B cell (primary cell): Measurements from ENCODE around the gene PPP4C. TPM values are rescaled to one million over a fixed set of nuclear protein-coding genes. Genes with fewer than 3 reads are reported as not detected.

Experiments
- ATAC-seq: fragments of 200-7000 bp; cut with Tn5 transposase; one replicate; pipeline ENCODE4 v1.10.0; 2021; ENCODE audit warnings: low read depth, mild to moderate bottlenecking, moderate number of reproducible peaks, moderate library complexity
- CTCF ChIA-PET: fragments of 350-600 bp; sonication (Branson Sonifier 250); formaldehyde crosslinking; loops from one replicate; lab custom pipeline; 2021; ENCODE audit warnings: antibody characterized with exemption, inconsistent platforms; lab: Charles Lee
- POLR2A ChIA-PET: fragments of 350-600 bp; sonication (Branson Sonifier 250); formaldehyde crosslinking; loops from one replicate; lab custom pipeline; 2021; ENCODE audit warnings: antibody characterized with exemption; lab: Charles Lee
- DNase-seq: peaks from one replicate; pipeline ENCODE4 v3.0.0; 2013
- H2AFZ ChIP-seq: 2 replicates; pipeline ENCODE4 v1.6.1; 2012; ENCODE audit warnings: mild to moderate bottlenecking, low read depth, low read length; ENCODE audit not compliant: insufficient read depth, poor library complexity, severe bottlenecking
- H3K27ac ChIP-seq, 2 donors: 1 replicate in 1 of 2; 2 replicates in 1 of 2; pipeline ENCODE4 v1.5.1; 2012 to 2013; ENCODE audit warnings: low read length in 2 of 2, mild to moderate bottlenecking in 2 of 2, moderate library complexity in 1 of 2
- H3K27me3 ChIP-seq, 4 experiments: fragments of 200-600 bp in 1 of 4; sonication (generic) in 1 of 4; replicated peaks in 1 of 4; 1 replicate in 2 of 4; 2 replicates in 2 of 4; pipeline versions ENCODE4 v1.6.1 to v1.7.0; 2013 to 2016; ENCODE audit warnings: low read length in 3 of 4, mild to moderate bottlenecking in 2 of 4, mixed read lengths in 1 of 4, moderate library complexity in 1 of 4; ENCODE audit not compliant: insufficient read depth in 4 of 4, control insufficient read depth in 3 of 4; ENCODE audit errors: control extremely low read depth in 1 of 4
- H3K36me3 ChIP-seq, 2 experiments: replicated peaks in 1 of 2; 1 replicate in 1 of 2; 2 replicates in 1 of 2; pipeline versions ENCODE4 v1.6.1 to v1.7.1; 2013; ENCODE audit warnings: low read length in 1 of 2; ENCODE audit not compliant: insufficient read depth in 2 of 2, control insufficient read depth in 1 of 2; ENCODE audit errors: control extremely low read depth in 1 of 2, extremely low read depth in 1 of 2
- H3K4me1 ChIP-seq, 2 donors: fragments of 200-600 bp in 1 of 2; sonication (generic) in 1 of 2; 1 replicate in 1 of 2; 2 replicates in 1 of 2; pipeline versions ENCODE4 v1.5.1 to v1.6.1; 2013 to 2017; ENCODE audit warnings: low read length in 2 of 2; ENCODE audit not compliant: control insufficient read depth in 2 of 2, insufficient read depth in 2 of 2
- H3K4me2 ChIP-seq: replicated peaks from 2 replicates; pipeline ENCODE3; 2012; ENCODE audit warnings: mild to moderate bottlenecking, low read depth, low read length; ENCODE audit not compliant: poor library complexity, severe bottlenecking
- H3K4me3 ChIP-seq, 5 experiments: fragments of 200-600 bp in 1 of 5; sonication (generic) in 1 of 5; 1 replicate in 3 of 5; 2 replicates in 2 of 5; pipeline versions ENCODE4 v1.5.1 to v1.7.0; 2011 to 2016; ENCODE audit warnings: low read length in 4 of 5, mild to moderate bottlenecking in 4 of 5, low read depth in 2 of 5, control low read depth in 1 of 5, moderate library complexity in 1 of 5; ENCODE audit not compliant: insufficient read depth in 1 of 5; ENCODE audit errors: control extremely low read depth in 1 of 5, extremely low read depth in 1 of 5
- H3K79me2 ChIP-seq: fragments of 200-600 bp; sonication (generic); one replicate; pipeline ENCODE4 v1.6.0; 2016; ENCODE audit warnings: low read length; ENCODE audit not compliant: control insufficient read depth, insufficient read depth
- H3K9ac ChIP-seq: fragments of 200-600 bp; sonication (generic); 2 replicates; pipeline ENCODE4 v1.6.1; 2017; ENCODE audit warnings: mild to moderate bottlenecking, low read length, moderate library complexity
- H3K9me3 ChIP-seq, 3 donors: one replicate each; pipeline versions ENCODE4 v1.6.1 to v1.7.1; 2013; ENCODE audit warnings: low read length in 2 of 3; ENCODE audit not compliant: control insufficient read depth in 2 of 3, insufficient read depth in 1 of 3; ENCODE audit errors: control extremely low read depth in 1 of 3
- H4K20me1 ChIP-seq: 2 replicates; pipeline ENCODE4 v1.6.0; 2012; ENCODE audit warnings: mild to moderate bottlenecking, low read length; ENCODE audit not compliant: insufficient read depth, control insufficient read depth, poor library complexity, severe bottlenecking
- H3K27ac Mint-ChIP-seq: one replicate; pipeline ENCODE4 v1.8.0; 2021; ENCODE audit warnings: mixed read lengths
- H3K27me3 Mint-ChIP-seq: one replicate; pipeline ENCODE4 v1.8.0; 2021; ENCODE audit warnings: mixed read lengths
- H3K4me1 Mint-ChIP-seq: one replicate; pipeline ENCODE4 v1.8.0; 2021; ENCODE audit warnings: mixed read lengths
- H3K4me3 Mint-ChIP-seq: one replicate; pipeline ENCODE4 v1.8.0; 2021; ENCODE audit warnings: mixed read lengths
- H3K9me3 Mint-ChIP-seq: one replicate; pipeline ENCODE4 v1.8.0; 2022; ENCODE audit warnings: mixed read lengths; ENCODE audit not compliant: insufficient read depth
- CTCF ChIP-seq: fragments of 200-600 bp; IDR thresholded peaks from one replicate; pipeline ENCODE4 v1.8.0; 2022; ENCODE audit warnings: antibody characterized with exemption, mild to moderate bottlenecking
- EZH2 ChIP-seq: IDR thresholded peaks from 2 replicates; pipeline ENCODE4 v1.6.1; 2012; ENCODE audit warnings: borderline replicate concordance, low read depth, mild to moderate bottlenecking, moderate library complexity, low read length; ENCODE audit not compliant: insufficient read depth, poor library complexity, severe bottlenecking
- WGBS: methylation state at CpG from one replicate; pipeline ENCODE4 v1.1.5; 2013; ENCODE audit warnings: missing lambda C conversion rate; ENCODE audit not compliant: insufficient coverage; 5-methylcytosine and 5-hydroxymethylcytosine counted together
- intact Hi-C: fragments of 100-400 bp; cut with micrococcal nuclease; formaldehyde crosslinking; loops from one replicate; pipeline ENCODE4 v1.10.0; 2022
- polyA plus RNA-seq: library from polyadenylated mRNA; depleted of rRNA; stranded (reverse); fragments of >200 nt; gene quantifications from 2 replicates; pipeline ENCODE4 v1.2.3, GENCODE V29; 2012
- total RNA-seq, 2 donors: library from RNA; stranded (reverse); fragments of 120-200 nt in 1 of 2; gene quantifications; 1 replicate in 1 of 2; 2 replicates in 1 of 2; pipeline versions ENCODE4 v1.2.3 to v1.2.4, GENCODE V29; 2013 to 2022

The PPP4C gene
- total and polyA plus RNA-seq, 2 donors (not counting 1 experiment from before 2014, with no cell fraction given): 93.3 to 106 TPM

GRCh38 chr16:30115238-30115637 is 39.4 kb downstream of the PPP4C start:
- Histone ChIP-seq H3K4me2 (no peak overlapping the region), H3K4me1 (peaks cover under 1 to 8% of the 10 kb centered on the region in 2 donors), H3K27ac (peak overlapping the region in 1 of 2 donors; percentile 19), H3K9ac (no peak overlapping the region), H4K20me1 (no peaks in the 10 kb centered on the region), H2AFZ (no peak overlapping the region), H3K4me3 (no peak overlapping the region), H3K9me3 (peaks cover 0 to 3% (median 0%) of the 10 kb centered on the region in 3 donors), H3K79me2 (no peaks in the 10 kb centered on the region), H3K36me3 (peaks cover 4 to 32% of the 10 kb centered on the region in 2 experiments), H3K27me3 (no peaks in the 10 kb centered on the region)
- no peak overlapping the region for H3K27ac Mint-ChIP-seq
- H3K4me3 Mint-ChIP-seq: no peak overlapping the region
- CTCF ChIA-PET: interaction anchor here (1.3 kb wide), 1 partner anchor 294 kb away, joined by 5 read pairs; no protein-coding TSS in a partner anchor
- intact Hi-C loops: no loop called here
- H3K27me3 Mint-ChIP-seq: no peaks in the 10 kb centered on the region
- no peak for DNase-seq
- no peaks in the 10 kb centered on the region for H3K9me3 Mint-ChIP-seq
- ATAC-seq: peak; percentile 11
- H3K4me1 Mint-ChIP-seq: peaks cover 10% of the 10 kb centered on the region
- WGBS: 69% methylated on average over 6 of the region's 7 CpGs
- TF ChIP-seq CTCF (no peak), EZH2 (no peak)
- POLR2A ChIA-PET: interaction anchor here (0.7 kb wide), 1 partner anchor 24 kb away, joined by 7 read pairs; no protein-coding TSS in a partner anchor

GRCh38 chr16:30116291-30117207 is 40.8 kb downstream of the PPP4C start:
- H3K4me2 ChIP-seq: no peak overlapping the region
- no peak overlapping the region for H3K27ac ChIP-seq
- Mint-ChIP-seq H3K4me3 (no peak overlapping the region), H3K9me3 (no peaks in the 10 kb centered on the region), H3K27me3 (no peaks in the 10 kb centered on the region), H3K4me1 (peaks cover 18% of the 10 kb centered on the region), H3K27ac (no peak overlapping the region)
- peaks cover 5 to 15% of the 10 kb centered on the region in 2 donors for H3K4me1 ChIP-seq
- ATAC-seq (no peak), DNase-seq (no peak)
- H3K79me2 ChIP-seq: no peaks in the 10 kb centered on the region
- no peaks in the 10 kb centered on the region for H4K20me1 ChIP-seq
- 100% methylated on average over 10 of the region's 16 CpGs for WGBS
- H3K4me3 ChIP-seq: no peak overlapping the region
- peaks cover 0 to 31% of the 10 kb centered on the region in 2 experiments for H3K36me3 ChIP-seq
- intact Hi-C loops: no loop called here
- POLR2A ChIA-PET: no interaction called here
- H3K9me3 ChIP-seq: peaks cover 0 to 3% (median 0%) of the 10 kb centered on the region in 3 donors
- CTCF ChIA-PET: no interaction called here
- H3K27me3 ChIP-seq: no peaks in the 10 kb centered on the region
- H2AFZ ChIP-seq: no peak overlapping the region
- H3K9ac ChIP-seq: no peak overlapping the region
- TF ChIP-seq EZH2: no peak
- no peak for TF ChIP-seq CTCF
